Progenitor cell of endocrine pancreas (in vitro differentiated cells): ENCODE data around the gene OR1M1. TPM values are rescaled to one million over a fixed set of nuclear protein-coding genes. Genes with fewer than 3 reads are reported as not detected.

ENCODE experiments used
- DNase-seq: peaks from one replicate; pipeline ENCODE4 v3.0.0; 2021; ENCODE audit warnings: low spot score; ENCODE audit not compliant: unreplicated experiment
- H3K27ac Mint-ChIP-seq: 2 replicates; pipeline ENCODE4 v1.8.0; 2021; ENCODE audit warnings: mild to moderate bottlenecking, moderate library complexity, mixed read lengths
- H3K27me3 Mint-ChIP-seq: 2 replicates; pipeline ENCODE4 v1.8.0; 2021; ENCODE audit warnings: mixed read lengths
- H3K36me3 Mint-ChIP-seq: 2 replicates; pipeline ENCODE4 v1.8.0; 2022; ENCODE audit warnings: mixed read lengths; ENCODE audit not compliant: insufficient read depth
- H3K4me1 Mint-ChIP-seq: 2 replicates; pipeline ENCODE4 v1.8.0; 2021; ENCODE audit warnings: low read depth, mixed read lengths
- H3K4me3 Mint-ChIP-seq: 2 replicates; pipeline ENCODE4 v1.8.0; 2021; ENCODE audit warnings: low read depth, mild to moderate bottlenecking, moderate library complexity, mixed read lengths
- H3K9me3 Mint-ChIP-seq: 2 replicates; pipeline ENCODE4 v1.8.0; 2021; ENCODE audit warnings: low read depth, mixed read lengths
- CTCF ChIP-seq: fragments of 200-600 bp; sonication (generic); IDR thresholded peaks from one replicate; pipeline ENCODE4 v1.5.0; 2021; ENCODE audit warnings: antibody characterized with exemption, mild to moderate bottlenecking; ENCODE audit not compliant: unreplicated experiment
- total RNA-seq: library from RNA; stranded (reverse); gene quantifications from 2 replicates; pipeline ENCODE4 v1.2.1, GENCODE V29; 2021

OR1M1 gene
- total RNA-seq, 1 donor from 2014 or later = not detected

- no peak for DNase-seq
- Mint-ChIP-seq H3K36me3 (no peaks in the 10 kb centered on the region), H3K4me1 (peaks cover 34% of the 10 kb centered on the region), H3K27me3 (no peaks in the 10 kb centered on the region), H3K27ac (peak overlapping the region; percentile 92), H3K9me3 (no peaks in the 10 kb centered on the region), H3K4me3 (no peak overlapping the region)
- TF ChIP-seq CTCF = no peak
These were observed 11.6 kb upstream of the OR1M1 start for GRCh38 chr19:9075064-9075949.

- no peaks in the 10 kb centered on the region for H3K36me3 Mint-ChIP-seq
- H3K4me3 Mint-ChIP-seq = no peak overlapping the region
- H3K9me3 Mint-ChIP-seq = no peaks in the 10 kb centered on the region
- peaks cover 34% of the 10 kb centered on the region for H3K4me1 Mint-ChIP-seq
- DNase-seq = no peak
- no peak for TF ChIP-seq CTCF
- H3K27ac Mint-ChIP-seq = no peak overlapping the region
- H3K27me3 Mint-ChIP-seq = no peaks in the 10 kb centered on the region
These were observed 10.0 kb upstream of the OR1M1 start for GRCh38 chr19:9076901-9077300.

GRCh38 chr19:9078651-9079050 lies 8.2 kb upstream of the OR1M1 start:
- TF ChIP-seq CTCF = no peak
- H3K27ac Mint-ChIP-seq = peak overlapping the region; percentile 81
- no peak overlapping the region for H3K4me3 Mint-ChIP-seq
- H3K36me3 Mint-ChIP-seq = no peaks in the 10 kb centered on the region
- DNase-seq = no peak
- no peaks in the 10 kb centered on the region for H3K9me3 Mint-ChIP-seq
- H3K27me3 Mint-ChIP-seq = no peaks in the 10 kb centered on the region
- H3K4me1 Mint-ChIP-seq = peaks cover 34% of the 10 kb centered on the region

- H3K9me3 Mint-ChIP-seq = peaks cover 28% of the 10 kb centered on the region
- H3K36me3 Mint-ChIP-seq = peaks cover 4% of the 10 kb centered on the region
- H3K27me3 Mint-ChIP-seq = no peaks in the 10 kb centered on the region
- no peak within 1 kb of the TSS for H3K27ac Mint-ChIP-seq
- TF ChIP-seq CTCF = no peak
- no peak within 1 kb of the TSS for H3K4me3 Mint-ChIP-seq
- no peaks in the 10 kb centered on the region for H3K4me1 Mint-ChIP-seq
- DNase-seq = no peak
These were observed 20.5 kb downstream of the OR1M1 start, which contains the start of gene OR7G2 for GRCh38 chr19:9107375-9107774. Gene OR7G2 (minus strand): TSS chr19:9107475. CDS start chr19:9103243, 4,232 bp downstream.

- H3K9me3 Mint-ChIP-seq = peaks cover 31% of the 10 kb centered on the region
- peaks cover 6% of the 10 kb centered on the region for H3K36me3 Mint-ChIP-seq
- DNase-seq = no peak
- H3K4me3 Mint-ChIP-seq = no peak overlapping the region
- TF ChIP-seq CTCF = no peak
- no peak overlapping the region for H3K27ac Mint-ChIP-seq
- H3K27me3 Mint-ChIP-seq = no peaks in the 10 kb centered on the region
- H3K4me1 Mint-ChIP-seq = no peaks in the 10 kb centered on the region
These were observed 23.1 kb downstream of the OR1M1 start for GRCh38 chr19:9109959-9110358.
